Thoracic aorta (tissue), 2 donors: Measurements from ENCODE around the gene ITPRID2. TPM values are rescaled to one million over a fixed set of nuclear protein-coding genes. Genes with fewer than 3 reads are reported as not detected.

Source experiments
- ATAC-seq: fragments of 150-250 bp; one replicate; pipeline ENCODE4 v1.8.0; 2017; ENCODE audit warnings: low read depth; ENCODE audit not compliant: insufficient number of reproducible peaks, low FRiP score
- DNase-seq: peaks from one replicate; pipeline ENCODE4 v3.0.0-alpha.2; 2020; ENCODE audit warnings: low spot score
- H3K27ac ChIP-seq, 2 donors: fragments of 200-600 bp; sonication (generic); 1 replicate in 1 of 2; 2 replicates in 1 of 2; pipeline ENCODE4 v1.5.1; 2016; ENCODE audit warnings: mild to moderate bottlenecking in 2 of 2, moderate library complexity in 2 of 2
- H3K27me3 ChIP-seq: fragments of 200-600 bp; sonication (generic); replicated peaks from 2 replicates; pipeline ENCODE4 v1.6.0; 2016; ENCODE audit warnings: mild to moderate bottlenecking; ENCODE audit not compliant: insufficient read depth
- H3K36me3 ChIP-seq: fragments of 200-600 bp; sonication (generic); one replicate; pipeline ENCODE4 v1.5.1; 2016
- H3K4me1 ChIP-seq, 2 donors: fragments of 200-600 bp; sonication (generic); 1 replicate in 1 of 2; 2 replicates in 1 of 2; pipeline versions ENCODE4 v1.5.1 to v1.6.0; 2016; ENCODE audit warnings: low read depth in 2 of 2, mild to moderate bottlenecking in 1 of 2; ENCODE audit not compliant: control insufficient read depth in 1 of 2
- H3K4me3 ChIP-seq: fragments of 200-600 bp; sonication (generic); 2 replicates; pipeline ENCODE4 v1.5.1; 2016; ENCODE audit warnings: mild to moderate bottlenecking
- H3K9me3 ChIP-seq: fragments of 200-600 bp; sonication (generic); 2 replicates; pipeline ENCODE4 v1.5.1; 2016
- total RNA-seq, 2 donors: library from RNA; depleted of rRNA; stranded (reverse); fragments of >200 nt; gene quantifications; one replicate each; pipeline versions ENCODE4 v1.1.0 to v1.2.3, GENCODE V29; 2016
- TF ChIP-seq, protein P1 (sequence below): fragments of 200-600 bp; sonication (generic); IDR thresholded peaks from one replicate; pipeline ENCODE4 v1.5.1; 2019; ENCODE audit warnings: antibody characterized with exemption

Gene ITPRID2
- total RNA-seq, 2 donors from 2014 or later, result 102 to 121 TPM

DNA sequence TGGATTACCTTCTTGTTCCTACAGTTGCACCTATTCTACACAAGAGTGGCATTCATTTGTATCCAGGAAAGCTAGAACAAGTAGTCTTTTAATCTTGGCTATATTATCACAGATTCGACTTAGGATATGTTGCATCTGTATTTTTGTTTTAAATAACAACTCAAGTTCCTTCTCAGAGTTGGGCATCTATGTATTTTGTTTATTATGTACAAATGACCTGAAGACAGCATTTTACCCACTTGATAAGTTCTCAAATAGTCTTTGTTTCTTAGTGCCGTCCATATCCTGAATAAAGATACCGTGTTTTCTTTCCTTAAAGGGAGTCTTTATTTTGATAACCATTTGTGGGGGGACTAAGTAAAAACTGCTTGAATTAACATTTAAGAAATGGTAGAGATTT, 2.9 kb downstream of the ITPRID2 start:
- TF ChIP-seq, protein P1, sequence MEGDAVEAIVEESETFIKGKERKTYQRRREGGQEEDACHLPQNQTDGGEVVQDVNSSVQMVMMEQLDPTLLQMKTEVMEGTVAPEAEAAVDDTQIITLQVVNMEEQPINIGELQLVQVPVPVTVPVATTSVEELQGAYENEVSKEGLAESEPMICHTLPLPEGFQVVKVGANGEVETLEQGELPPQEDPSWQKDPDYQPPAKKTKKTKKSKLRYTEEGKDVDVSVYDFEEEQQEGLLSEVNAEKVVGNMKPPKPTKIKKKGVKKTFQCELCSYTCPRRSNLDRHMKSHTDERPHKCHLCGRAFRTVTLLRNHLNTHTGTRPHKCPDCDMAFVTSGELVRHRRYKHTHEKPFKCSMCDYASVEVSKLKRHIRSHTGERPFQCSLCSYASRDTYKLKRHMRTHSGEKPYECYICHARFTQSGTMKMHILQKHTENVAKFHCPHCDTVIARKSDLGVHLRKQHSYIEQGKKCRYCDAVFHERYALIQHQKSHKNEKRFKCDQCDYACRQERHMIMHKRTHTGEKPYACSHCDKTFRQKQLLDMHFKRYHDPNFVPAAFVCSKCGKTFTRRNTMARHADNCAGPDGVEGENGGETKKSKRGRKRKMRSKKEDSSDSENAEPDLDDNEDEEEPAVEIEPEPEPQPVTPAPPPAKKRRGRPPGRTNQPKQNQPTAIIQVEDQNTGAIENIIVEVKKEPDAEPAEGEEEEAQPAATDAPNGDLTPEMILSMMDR, result no peak
- H3K4me1 ChIP-seq, result peaks cover 33 to 53% of the 10 kb centered on the region in 2 donors
- H3K36me3 ChIP-seq, result peaks cover 8% of the 10 kb centered on the region
- ATAC-seq, result no peak
- no peak for DNase-seq
- H3K27ac ChIP-seq, result no peak overlapping the region
- peak overlapping the region; percentile 99 for H3K4me3 ChIP-seq
- H3K9me3 ChIP-seq, result no peaks in the 10 kb centered on the region
- H3K27me3 ChIP-seq, result no peaks in the 10 kb centered on the region

DNA sequence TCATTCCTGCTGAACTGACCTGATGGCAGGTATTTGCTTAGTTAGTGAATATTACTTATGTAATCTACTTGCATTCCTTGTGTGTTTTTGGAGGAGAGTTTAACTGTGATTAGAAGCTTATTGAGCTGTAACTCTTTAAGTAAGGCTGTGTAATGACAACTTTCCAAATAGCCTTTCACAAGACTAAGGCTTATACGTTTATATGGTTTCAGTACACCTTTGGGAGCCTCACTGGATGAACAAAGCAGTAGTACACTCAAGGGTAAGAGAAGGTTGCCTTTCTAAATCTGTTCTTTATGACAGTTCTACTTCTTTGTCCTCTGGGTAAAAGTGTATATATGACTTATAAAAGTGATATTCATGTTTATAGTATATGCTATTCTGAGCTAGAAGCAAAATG, 4.3 kb downstream of the ITPRID2 start:
- TF ChIP-seq, protein P1, result no peak
- Histone ChIP-seq H3K27ac (no peak overlapping the region), H3K4me1 (peaks cover 30 to 42% of the 10 kb centered on the region in 2 donors), H3K27me3 (no peaks in the 10 kb centered on the region), H3K9me3 (no peaks in the 10 kb centered on the region), H3K36me3 (peaks cover 15% of the 10 kb centered on the region), H3K4me3 (peak overlapping the region; percentile 36)
- DNase-seq (no peak), ATAC-seq (no peak)

DNA sequence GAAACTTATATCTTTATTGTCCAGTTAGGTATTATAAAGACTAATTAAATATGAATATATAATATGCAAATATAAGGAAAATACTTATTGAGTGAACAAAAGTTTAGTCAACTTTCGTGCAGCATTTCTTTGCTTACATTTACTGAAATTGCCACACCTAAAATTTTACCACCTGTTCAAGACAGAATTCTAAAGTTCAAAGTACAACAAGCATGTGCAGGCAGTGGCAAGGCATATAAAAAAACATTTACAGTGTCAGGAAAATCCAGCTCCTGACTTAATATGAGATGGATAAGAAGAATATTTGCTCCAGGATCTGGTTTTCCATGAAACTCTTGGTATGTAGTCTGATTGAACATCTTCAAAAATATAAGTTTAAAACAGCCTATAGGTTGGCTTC, 4.8 kb downstream of the ITPRID2 start:
- peaks cover 20% of the 10 kb centered on the region for H3K36me3 ChIP-seq
- no peak for ATAC-seq
- TF ChIP-seq, protein P1, result no peak
- no peak for DNase-seq
- H3K4me3 ChIP-seq, result no peak overlapping the region
- peaks cover 26 to 39% of the 10 kb centered on the region in 2 donors for H3K4me1 ChIP-seq
- no peaks in the 10 kb centered on the region for H3K27me3 ChIP-seq
- no peaks in the 10 kb centered on the region for H3K9me3 ChIP-seq
- no peak overlapping the region for H3K27ac ChIP-seq

DNA sequence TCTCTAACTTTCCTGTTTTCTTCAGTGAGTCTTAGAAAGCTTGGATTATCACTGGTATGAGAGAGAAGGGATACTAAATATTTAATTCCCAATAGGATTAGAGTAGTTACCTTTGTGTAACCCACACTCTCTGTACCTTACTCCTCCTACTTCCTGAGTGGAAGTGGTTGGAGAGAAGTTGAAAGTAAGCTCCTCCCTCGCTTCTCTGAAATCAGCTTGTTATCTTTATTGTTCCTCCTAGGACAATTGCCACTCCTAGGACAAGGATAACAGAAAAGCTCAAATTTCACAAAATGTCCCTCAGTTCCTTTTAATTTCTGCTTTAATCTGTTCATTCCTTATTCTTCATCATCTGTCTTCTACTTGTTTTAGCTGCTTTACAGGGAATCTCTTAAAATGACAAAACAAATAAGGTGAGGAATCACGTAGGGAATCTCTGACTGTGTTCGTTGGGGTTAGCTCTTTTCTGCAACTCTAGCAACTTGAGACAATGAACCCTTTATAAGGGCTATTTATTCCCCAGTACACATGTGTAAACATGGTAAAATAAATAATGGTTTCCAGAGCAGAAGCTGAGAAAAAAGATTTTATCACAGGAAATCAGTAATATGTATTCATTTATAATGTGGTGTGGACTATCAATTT, 8.6 kb downstream of the ITPRID2 start:
- no peaks in the 10 kb centered on the region for H3K9me3 ChIP-seq
- H3K27me3 ChIP-seq, result no peaks in the 10 kb centered on the region
- peaks cover 27% of the 10 kb centered on the region for H3K36me3 ChIP-seq
- ATAC-seq, result no peak
- TF ChIP-seq, protein P1, result no peak
- H3K4me3 ChIP-seq, result no peak overlapping the region
- no peak overlapping the region for H3K27ac ChIP-seq
- DNase-seq, result no peak
- H3K4me1 ChIP-seq, result peaks cover 41 to 52% of the 10 kb centered on the region in 2 donors

DNA sequence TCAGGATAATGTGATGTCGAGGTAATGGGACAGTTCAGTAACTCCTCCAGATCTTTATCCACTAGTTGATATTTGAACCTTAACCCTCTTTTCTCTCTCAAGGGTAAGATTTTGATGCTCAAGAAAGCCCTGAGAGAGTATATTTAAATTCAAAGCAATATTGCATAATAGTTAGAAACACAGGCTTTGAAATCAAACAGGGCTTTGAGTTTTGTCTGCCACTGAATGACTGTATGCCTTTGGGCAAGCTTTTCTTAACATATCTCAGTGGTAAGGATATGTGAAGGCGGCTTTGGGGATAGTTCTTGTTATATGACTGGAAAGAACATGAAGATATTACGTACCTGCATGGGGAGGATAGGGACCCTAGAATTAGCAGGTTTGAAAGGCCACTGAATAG, 11.1 kb downstream of the ITPRID2 start:
- Histone ChIP-seq H3K36me3 (peaks cover 27% of the 10 kb centered on the region), H3K4me1 (peaks cover 28 to 47% of the 10 kb centered on the region in 2 donors), H3K27me3 (no peaks in the 10 kb centered on the region), H3K27ac (no peak overlapping the region), H3K4me3 (no peak overlapping the region), H3K9me3 (no peaks in the 10 kb centered on the region)
- ATAC-seq, result no peak
- no peak for DNase-seq
- TF ChIP-seq, protein P1, result no peak
